HFFc6 (cell line): ENCODE measurements around the gene PICALM. TPM values are rescaled to one million over a fixed set of nuclear protein-coding genes. Genes with fewer than 3 reads are reported as not detected.

Source experiments
- DNase-seq: peaks from one replicate; pipeline ENCODE4 v3.0.0-alpha.2; 2018
- H3K27ac Mint-ChIP-seq: 2 replicates; pipeline ENCODE4 v1.8.0; 2020; ENCODE audit warnings: mild to moderate bottlenecking, mixed read lengths
- H3K27me3 Mint-ChIP-seq: 2 replicates; pipeline ENCODE4 v1.8.0; 2021; ENCODE audit warnings: mild to moderate bottlenecking, moderate library complexity, mixed read lengths; ENCODE audit not compliant: insufficient read depth
- H3K36me3 Mint-ChIP-seq: 2 replicates; pipeline ENCODE4 v1.8.0; 2021; ENCODE audit warnings: low read depth, mixed read lengths
- H3K4me1 Mint-ChIP-seq: 2 replicates; pipeline ENCODE4 v1.8.0; 2020; ENCODE audit warnings: low read depth, mixed read lengths
- H3K4me3 Mint-ChIP-seq: 2 replicates; pipeline ENCODE4 v1.8.0; 2020; ENCODE audit warnings: mild to moderate bottlenecking, moderate library complexity, mixed read lengths
- H3K9me3 Mint-ChIP-seq: 2 replicates; pipeline ENCODE4 v1.8.0; 2020; ENCODE audit warnings: mild to moderate bottlenecking, mixed read lengths
- CTCF ChIP-seq: fragments of 200-600 bp; sonication (generic); IDR thresholded peaks from 2 replicates; pipeline ENCODE4 v1.5.0; 2021; ENCODE audit warnings: antibody characterized with exemption, mild to moderate bottlenecking
- total RNA-seq, 6 experiments: library from RNA; stranded (reverse); fragmentation: NEBNext Ultra II Directional; extraction: Animal tissue kit (Norgen Biotek cat#: 25700); gene quantifications; 2 replicates in 1 of 6; 3 replicates in 5 of 6; pipeline ENCODE4 v1.2.3, GENCODE V29; 2021

Gene PICALM
- total RNA-seq, 6 experiments from 2014 or later = 193 to 267 (median 244) TPM

- TF ChIP-seq CTCF = no peak
- Mint-ChIP-seq H3K36me3 (peaks cover 24% of the 10 kb centered on the region), H3K9me3 (no peaks in the 10 kb centered on the region), H3K27ac (peak overlapping the region; percentile 100), H3K4me3 (peak overlapping the region; percentile 97), H3K27me3 (no peaks in the 10 kb centered on the region), H3K4me1 (peaks cover 68% of the 10 kb centered on the region)
- DNase-seq = no peak
Observed at GRCh38 chr11:86067851-86068137, 1.1 kb downstream of the PICALM start.

GRCh38 chr11:86067009-86067850 is 1.7 kb downstream of the PICALM start:
- H3K4me3 Mint-ChIP-seq = peak overlapping the region; percentile 97
- no peaks in the 10 kb centered on the region for H3K9me3 Mint-ChIP-seq
- peak overlapping the region; percentile 100 for H3K27ac Mint-ChIP-seq
- DNase-seq = no peak
- H3K36me3 Mint-ChIP-seq = peaks cover 24% of the 10 kb centered on the region
- H3K4me1 Mint-ChIP-seq = peaks cover 66% of the 10 kb centered on the region
- TF ChIP-seq CTCF = no peak
- H3K27me3 Mint-ChIP-seq = no peaks in the 10 kb centered on the region

GRCh38 chr11:86066657-86067008 is 2.3 kb downstream of the PICALM start:
- no peaks in the 10 kb centered on the region for H3K27me3 Mint-ChIP-seq
- peak overlapping the region; percentile 100 for H3K27ac Mint-ChIP-seq
- TF ChIP-seq CTCF = no peak
- H3K4me1 Mint-ChIP-seq = peaks cover 66% of the 10 kb centered on the region
- peaks cover 29% of the 10 kb centered on the region for H3K36me3 Mint-ChIP-seq
- peak overlapping the region; percentile 97 for H3K4me3 Mint-ChIP-seq
- DNase-seq = no peak
- H3K9me3 Mint-ChIP-seq = no peaks in the 10 kb centered on the region; the same call in 1 of the 2 replicates

GRCh38 chr11:86066033-86066432 is 2.9 kb downstream of the PICALM start:
- DNase-seq = no peak
- Mint-ChIP-seq H3K36me3 (peaks cover 35% of the 10 kb centered on the region), H3K4me1 (peaks cover 66% of the 10 kb centered on the region), H3K27ac (peak overlapping the region; percentile 100), H3K9me3 (no peaks in the 10 kb centered on the region; the same call in 1 of the 2 replicates), H3K27me3 (no peaks in the 10 kb centered on the region), H3K4me3 (peak overlapping the region; percentile 97)
- TF ChIP-seq CTCF = no peak

DNA sequence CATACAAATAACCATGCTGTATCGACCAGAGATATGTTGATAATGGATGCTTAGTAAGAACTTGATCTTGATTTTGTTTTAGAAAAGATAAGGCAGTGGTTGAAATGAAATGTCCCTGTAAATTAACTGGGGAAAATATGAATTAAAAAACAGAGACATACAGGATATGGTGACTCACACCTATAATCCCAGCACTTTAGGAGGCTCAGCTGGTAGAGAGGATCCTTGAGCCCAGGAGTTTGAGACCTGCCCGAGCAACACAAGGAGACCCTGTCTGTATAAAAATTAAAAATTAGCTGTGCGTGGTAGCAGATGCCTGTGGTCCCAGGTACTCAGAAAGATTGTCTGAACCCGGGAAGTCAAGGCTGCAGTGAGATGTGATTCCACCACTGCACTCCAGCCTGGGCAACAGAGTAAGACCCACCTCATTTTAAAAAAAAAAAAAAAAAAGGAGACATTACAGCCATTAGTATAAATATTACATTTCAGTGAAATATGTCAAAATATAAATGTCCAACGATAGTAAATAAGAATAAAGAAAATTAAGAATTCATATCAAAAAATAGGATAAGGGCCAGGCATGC is 4.6 kb downstream of the PICALM start:
- H3K27ac Mint-ChIP-seq = peak overlapping the region; percentile 91
- DNase-seq = no peak

More for the DNA sequence above, 4.6 kb downstream of the PICALM start:
- TF ChIP-seq CTCF = no peak
- Mint-ChIP-seq H3K27me3 (no peaks in the 10 kb centered on the region), H3K4me3 (peak overlapping the region; percentile 83), H3K9me3 (no peaks in the 10 kb centered on the region; the same call in 1 of the 2 replicates), H3K36me3 (peaks cover 43% of the 10 kb centered on the region), H3K4me1 (peaks cover 67% of the 10 kb centered on the region)
